Measurements from ENCODE around the gene LATS2.

DNA sequence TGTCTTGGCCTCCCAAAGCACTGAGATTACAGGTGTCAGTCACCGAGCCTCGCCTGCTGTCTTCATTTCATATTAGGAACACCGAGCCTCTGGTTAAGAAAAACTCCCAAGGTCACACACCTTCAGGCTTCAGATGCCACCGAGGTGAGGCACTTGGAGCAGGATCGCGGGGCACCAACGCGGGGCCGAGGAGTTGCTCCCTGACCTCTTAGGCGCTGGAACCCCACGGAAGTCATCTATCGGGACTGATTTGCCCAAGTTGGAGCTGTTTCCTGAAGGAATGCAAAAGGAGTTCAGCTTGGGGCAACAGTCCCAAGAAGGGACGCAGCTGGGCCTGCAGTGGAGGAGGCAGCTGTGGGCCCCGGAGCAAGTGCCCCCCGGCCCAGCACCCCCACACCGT lies 108.5 kb downstream of the LATS2 start:
- TF ChIP-seq, protein P1, sequence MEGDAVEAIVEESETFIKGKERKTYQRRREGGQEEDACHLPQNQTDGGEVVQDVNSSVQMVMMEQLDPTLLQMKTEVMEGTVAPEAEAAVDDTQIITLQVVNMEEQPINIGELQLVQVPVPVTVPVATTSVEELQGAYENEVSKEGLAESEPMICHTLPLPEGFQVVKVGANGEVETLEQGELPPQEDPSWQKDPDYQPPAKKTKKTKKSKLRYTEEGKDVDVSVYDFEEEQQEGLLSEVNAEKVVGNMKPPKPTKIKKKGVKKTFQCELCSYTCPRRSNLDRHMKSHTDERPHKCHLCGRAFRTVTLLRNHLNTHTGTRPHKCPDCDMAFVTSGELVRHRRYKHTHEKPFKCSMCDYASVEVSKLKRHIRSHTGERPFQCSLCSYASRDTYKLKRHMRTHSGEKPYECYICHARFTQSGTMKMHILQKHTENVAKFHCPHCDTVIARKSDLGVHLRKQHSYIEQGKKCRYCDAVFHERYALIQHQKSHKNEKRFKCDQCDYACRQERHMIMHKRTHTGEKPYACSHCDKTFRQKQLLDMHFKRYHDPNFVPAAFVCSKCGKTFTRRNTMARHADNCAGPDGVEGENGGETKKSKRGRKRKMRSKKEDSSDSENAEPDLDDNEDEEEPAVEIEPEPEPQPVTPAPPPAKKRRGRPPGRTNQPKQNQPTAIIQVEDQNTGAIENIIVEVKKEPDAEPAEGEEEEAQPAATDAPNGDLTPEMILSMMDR (IDR thresholded peaks at IDR 0.05; ENCODE audit: insufficient read depth, low read length), result no peak
- no peak for TF ChIP-seq GABPA (IDR thresholded peaks at IDR 0.05; ENCODE audit: low read depth)
- no peak for TF ChIP-seq POLR2AphosphoS5 (IDR thresholded peaks at IDR 0.05; ENCODE audit: low read depth)
